OCI-LY1 (cell line): Measurements from ENCODE around the gene MGME1.

ENCODE experiments used
- H2AFZ ChIP-seq: fragments of 200-600 bp; sonication (generic), shearing (Covaris generic); 2 replicates; pipeline ENCODE4 v1.6.0; 2014; ENCODE audit warnings: antibody characterized with exemption, mild to moderate bottlenecking, low read length
- H3F3A ChIP-seq: fragments of 200-600 bp; sonication (generic), shearing (Covaris generic); 2 replicates; pipeline ENCODE4 v1.6.0; 2014; ENCODE audit warnings: mild to moderate bottlenecking, antibody characterized with exemption, low read length, moderate library complexity; ENCODE audit not compliant: insufficient read depth
- H3K27ac ChIP-seq: fragments of 200-600 bp; sonication (generic); 2 replicates; pipeline ENCODE4 v1.5.1; 2014; ENCODE audit warnings: low read length, mixed run types, mild to moderate bottlenecking, low read depth; ENCODE audit not compliant: poor library complexity, severe bottlenecking
- H3K27me3 ChIP-seq: fragments of 200-600 bp; sonication (generic); 2 replicates; pipeline ENCODE4 v1.6.0; 2014; ENCODE audit warnings: antibody characterized with exemption, mild to moderate bottlenecking, low read length, moderate library complexity; ENCODE audit not compliant: insufficient read depth
- H3K36me3 ChIP-seq: fragments of 200-600 bp; sonication (generic); 2 replicates; pipeline ENCODE4 v1.6.1; 2014; ENCODE audit warnings: mild to moderate bottlenecking, antibody characterized with exemption, low read length, moderate library complexity, mixed read lengths; ENCODE audit not compliant: insufficient read depth
- H3K4me1 ChIP-seq: fragments of 200-600 bp; sonication (generic); 2 replicates; pipeline ENCODE4 v1.5.1; 2014; ENCODE audit warnings: mild to moderate bottlenecking, low read length, moderate library complexity; ENCODE audit not compliant: insufficient read depth, severe bottlenecking
- H3K4me2 ChIP-seq: fragments of 200-600 bp; sonication (generic), shearing (Covaris generic); 2 replicates; pipeline ENCODE4 v1.6.1; 2014; ENCODE audit warnings: low read length
- H3K4me3 ChIP-seq: fragments of 200-600 bp; sonication (generic); 2 replicates; pipeline ENCODE4 v1.5.1; 2014; ENCODE audit warnings: low read length, low read depth, mild to moderate bottlenecking, mixed read lengths; ENCODE audit not compliant: poor library complexity, severe bottlenecking
- H3K79me2 ChIP-seq: fragments of 200-600 bp; shearing (Covaris generic); 2 replicates; pipeline ENCODE4 v1.6.1; 2016; ENCODE audit warnings: mixed run types, low read length, mixed read lengths; ENCODE audit not compliant: insufficient read depth
- H3K9ac ChIP-seq: fragments of 200-600 bp; sonication (generic), shearing (Covaris generic); 2 replicates; pipeline ENCODE4 v1.6.1; 2014; ENCODE audit warnings: mild to moderate bottlenecking, low read length, mixed read lengths
- H3K9me2 ChIP-seq: fragments of 200-600 bp; sonication (generic), shearing (Covaris generic); 2 replicates; pipeline ENCODE4 v1.6.1; 2014; ENCODE audit warnings: low read depth, mild to moderate bottlenecking, low read length, mixed read lengths
- H3K9me3 ChIP-seq: fragments of 200-600 bp; shearing (Covaris generic); 2 replicates; pipeline ENCODE4 v1.6.1; 2014; ENCODE audit warnings: low read length, mixed read lengths
- H4K20me1 ChIP-seq: fragments of 200-600 bp; sonication (generic), shearing (Covaris generic); 2 replicates; pipeline ENCODE4 v1.6.0; 2016; ENCODE audit warnings: mild to moderate bottlenecking, low read length; ENCODE audit not compliant: insufficient read depth
- EZH2 ChIP-seq: fragments of 200-600 bp; sonication (generic), shearing (Covaris generic); IDR thresholded peaks from 2 replicates; pipeline ENCODE4 v1.8.0; 2017; ENCODE audit warnings: borderline replicate concordance, mixed run types, mild to moderate bottlenecking, antibody characterized with exemption, low read length, moderate library complexity, mixed read lengths
- TF ChIP-seq, protein P1 (sequence below): fragments of 200-600 bp; sonication (generic), shearing (Covaris generic); IDR thresholded peaks from 2 replicates; pipeline ENCODE4 v1.5.1; 2017; ENCODE audit warnings: mild to moderate bottlenecking, antibody characterized with exemption, low read length, moderate library complexity, mixed read lengths

Gene MGME1

DNA sequence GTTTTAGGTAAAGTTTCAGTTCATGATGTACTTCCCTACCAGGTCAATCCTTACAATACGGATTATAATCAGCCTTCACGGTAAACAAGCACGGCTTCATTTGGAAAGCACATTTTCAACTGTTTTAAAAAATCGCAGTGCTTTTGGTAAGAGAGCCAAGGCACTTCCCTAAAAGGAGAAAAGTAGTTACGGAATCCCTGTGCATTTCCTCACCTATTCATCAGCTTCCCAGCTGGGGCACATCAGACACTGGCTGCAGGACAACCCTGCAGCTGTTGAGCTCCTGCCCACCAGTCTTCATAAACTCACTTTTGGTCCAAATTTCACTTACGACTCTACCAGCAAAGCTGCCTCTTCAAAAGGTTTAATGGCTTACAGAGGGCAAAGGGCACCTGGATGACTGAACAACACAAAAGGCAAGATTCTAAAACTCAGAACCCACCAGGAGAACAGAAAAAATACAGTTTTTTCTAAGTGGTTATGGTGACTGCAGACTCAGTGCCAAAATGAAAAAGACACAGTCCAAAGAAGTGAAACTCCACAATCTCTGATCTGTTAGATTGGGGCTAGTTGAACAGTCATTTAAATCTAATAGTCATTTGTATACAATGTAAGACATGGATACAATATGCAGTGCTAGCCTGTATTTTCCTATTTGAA is 7.8 kb upstream of the MGME1 start:
- Histone ChIP-seq H3K4me3 (peak overlapping the region; percentile 12), H3K9ac (no peak overlapping the region; the same call in 1 of the 2 replicates), H4K20me1 (peaks cover 9% of the 10 kb centered on the region)

DNA sequence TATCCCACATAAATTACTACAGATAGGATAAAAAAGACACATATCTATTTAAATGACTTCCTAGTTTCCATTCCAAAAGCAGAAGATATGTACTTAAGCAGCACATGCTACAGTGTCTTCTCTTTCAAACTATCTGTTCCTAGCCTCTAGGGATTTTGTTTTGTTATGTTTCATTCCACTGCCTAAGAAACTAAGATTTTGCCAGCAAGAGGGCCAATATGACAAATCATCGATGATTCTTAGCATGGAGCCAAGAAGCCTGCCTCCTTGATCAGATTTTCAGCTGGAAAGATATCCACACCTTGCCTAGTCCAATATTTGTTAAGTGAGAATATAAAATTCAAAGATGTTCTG is 7.3 kb upstream of the MGME1 start:
- Histone ChIP-seq H4K20me1 (peaks cover 9% of the 10 kb centered on the region), H3K9ac (no peak overlapping the region; the same call in 1 of the 2 replicates), H3K79me2 (peaks cover 100% of the 10 kb centered on the region), H3K4me1 (peaks cover 97% of the 10 kb centered on the region), H3K4me3 (peak overlapping the region; percentile 12), H3K27ac (peak overlapping the region; percentile 29), H2AFZ (no peak overlapping the region), H3K27me3 (no peaks in the 10 kb centered on the region), H3K36me3 (peaks cover 97% of the 10 kb centered on the region), H3K4me2 (peak overlapping the region; percentile 98; the same call in 1 of the 2 replicates), H3K9me3 (no peaks in the 10 kb centered on the region), H3F3A (no peaks in the 10 kb centered on the region), H3K9me2 (no peaks in the 10 kb centered on the region)
- TF ChIP-seq, protein P1, sequence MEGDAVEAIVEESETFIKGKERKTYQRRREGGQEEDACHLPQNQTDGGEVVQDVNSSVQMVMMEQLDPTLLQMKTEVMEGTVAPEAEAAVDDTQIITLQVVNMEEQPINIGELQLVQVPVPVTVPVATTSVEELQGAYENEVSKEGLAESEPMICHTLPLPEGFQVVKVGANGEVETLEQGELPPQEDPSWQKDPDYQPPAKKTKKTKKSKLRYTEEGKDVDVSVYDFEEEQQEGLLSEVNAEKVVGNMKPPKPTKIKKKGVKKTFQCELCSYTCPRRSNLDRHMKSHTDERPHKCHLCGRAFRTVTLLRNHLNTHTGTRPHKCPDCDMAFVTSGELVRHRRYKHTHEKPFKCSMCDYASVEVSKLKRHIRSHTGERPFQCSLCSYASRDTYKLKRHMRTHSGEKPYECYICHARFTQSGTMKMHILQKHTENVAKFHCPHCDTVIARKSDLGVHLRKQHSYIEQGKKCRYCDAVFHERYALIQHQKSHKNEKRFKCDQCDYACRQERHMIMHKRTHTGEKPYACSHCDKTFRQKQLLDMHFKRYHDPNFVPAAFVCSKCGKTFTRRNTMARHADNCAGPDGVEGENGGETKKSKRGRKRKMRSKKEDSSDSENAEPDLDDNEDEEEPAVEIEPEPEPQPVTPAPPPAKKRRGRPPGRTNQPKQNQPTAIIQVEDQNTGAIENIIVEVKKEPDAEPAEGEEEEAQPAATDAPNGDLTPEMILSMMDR = no peak
- TF ChIP-seq EZH2 = no peak

More for the DNA sequence above, 7.8 kb upstream of the MGME1 start:
- Histone ChIP-seq H3K9me3 (no peaks in the 10 kb centered on the region), H3K79me2 (peaks cover 100% of the 10 kb centered on the region), H3K4me2 (peak overlapping the region; percentile 98), H3K27ac (peak overlapping the region; percentile 29), H3K4me1 (peaks cover 99% of the 10 kb centered on the region), H3F3A (no peaks in the 10 kb centered on the region), H3K27me3 (no peaks in the 10 kb centered on the region), H2AFZ (no peak overlapping the region), H3K36me3 (peaks cover 97% of the 10 kb centered on the region), H3K9me2 (no peaks in the 10 kb centered on the region)
- TF ChIP-seq, protein P1 = no peak
- no peak for TF ChIP-seq EZH2

DNA sequence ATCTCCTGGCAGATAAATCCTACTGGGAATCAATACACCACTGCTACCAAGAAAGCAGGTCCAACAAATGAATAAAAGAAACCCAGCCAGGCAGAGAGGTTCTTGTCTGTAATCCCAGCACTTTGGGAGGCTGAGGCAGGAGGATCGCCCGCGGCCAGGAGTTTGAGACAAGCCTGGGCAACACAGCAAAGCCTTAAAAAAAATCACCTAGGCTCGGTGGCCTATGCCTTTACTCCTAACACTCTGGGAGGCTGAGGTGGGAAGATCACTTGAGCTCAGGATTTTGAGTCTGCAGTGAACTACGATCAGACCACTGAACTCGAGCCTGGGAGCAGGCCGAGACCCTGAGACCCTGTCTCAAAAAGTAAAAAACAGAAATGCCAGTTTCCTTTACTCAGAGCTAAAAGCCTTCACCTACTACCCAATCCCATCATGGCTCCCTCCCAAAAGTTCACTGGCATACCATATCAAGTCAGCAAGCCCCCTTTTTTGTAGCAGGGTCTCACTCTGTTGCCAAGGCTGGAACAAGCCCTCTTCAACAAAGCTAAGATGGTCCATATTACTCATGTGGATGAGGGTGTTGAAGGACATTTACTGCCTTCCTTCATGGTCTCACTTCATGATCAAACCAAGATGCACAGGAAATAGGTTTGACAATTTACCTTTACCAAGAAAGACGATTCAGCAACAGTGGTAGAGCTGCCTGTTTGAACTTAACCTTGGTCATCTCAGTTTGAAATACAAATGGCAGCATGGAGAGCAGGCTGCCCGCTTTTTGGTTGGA is 5.5 kb upstream of the MGME1 start:
- H4K20me1 ChIP-seq = peaks cover 9% of the 10 kb centered on the region
- H3K27me3 ChIP-seq = no peaks in the 10 kb centered on the region
- H3K9ac ChIP-seq = peak overlapping the region; percentile 100
- peak overlapping the region; percentile 98 for H3K4me3 ChIP-seq
- H3K9me2 ChIP-seq = no peaks in the 10 kb centered on the region
- H3K9me3 ChIP-seq = no peaks in the 10 kb centered on the region
- peak overlapping the region; percentile 28 for H3K27ac ChIP-seq
- peak overlapping the region; percentile 98 for H3K4me2 ChIP-seq
- TF ChIP-seq EZH2 = no peak
- TF ChIP-seq, protein P1 = no peak
- H3K36me3 ChIP-seq = peaks cover 98% of the 10 kb centered on the region
- peaks cover 83% of the 10 kb centered on the region for H3K4me1 ChIP-seq
- H2AFZ ChIP-seq = no peak overlapping the region
- H3K79me2 ChIP-seq = peaks cover 100% of the 10 kb centered on the region
- H3F3A ChIP-seq = no peaks in the 10 kb centered on the region
